ENCODE data around the gene IQSEC1. TPM values are rescaled to one million over a fixed set of nuclear protein-coding genes. Genes with fewer than 3 reads are reported as not detected.

Gene IQSEC1
- total RNA-seq, 1 donor from 2014 or later = 29.5 TPM

GRCh38 chr3:12871404-12871983, 201.7 kb downstream of the IQSEC1 start:
- Histone ChIP-seq H3K4me1 (ENCODE audit: insufficient read depth, low read length) (peaks cover 6% of the 10 kb centered on the region), H3K27me3 (ENCODE audit: insufficient read depth, low read length) (peaks cover 14% of the 10 kb centered on the region), H4K20me1 (ENCODE audit: insufficient read depth, low read length) (no peaks in the 10 kb centered on the region), H3K9ac (ENCODE audit: low read length) (no peak overlapping the region), H3K79me2 (ENCODE audit: insufficient read depth, low read length) (no peaks in the 10 kb centered on the region), H3K9me3 (ENCODE audit: insufficient read depth, low read depth, low read length) (no peaks in the 10 kb centered on the region), H2AFZ (ENCODE audit: low read depth, low read length) (no peak overlapping the region), H3K27ac (ENCODE audit: low read depth, low read length) (no peak overlapping the region), H3K36me3 (ENCODE audit: insufficient read depth, low read length) (no peaks in the 10 kb centered on the region), H3K4me2 (ENCODE audit: low read length) (no peak overlapping the region), H3K4me3 (ENCODE audit: insufficient read depth, low read depth, low read length) (no peak overlapping the region)
- peaks cover 3% of the 10 kb centered on the region for H3K9me3 Mint-ChIP-seq (ENCODE audit: unreplicated experiment)
- no peak for DNase-seq (ENCODE audit: low read depth)
- no peak for TF ChIP-seq CTCF (IDR thresholded peaks at IDR 0.05; ENCODE audit: insufficient read depth, low read depth, low read length)
- TF ChIP-seq EZH2 (IDR thresholded peaks at IDR 0.05; ENCODE audit: insufficient read depth, low read length) = no peak
- no peak for FAIRE-seq
- H3K27me3 Mint-ChIP-seq (ENCODE audit: low read depth, unreplicated experiment) = peaks cover 48% of the 10 kb centered on the region
- no peak overlapping the region for H3K4me3 Mint-ChIP-seq (ENCODE audit: unreplicated experiment)
- H3K36me3 Mint-ChIP-seq (ENCODE audit: low read depth, unreplicated experiment) = no peaks in the 10 kb centered on the region
- no peak overlapping the region for H3K27ac Mint-ChIP-seq (ENCODE audit: unreplicated experiment)
- H3K4me1 Mint-ChIP-seq (ENCODE audit: low read depth, unreplicated experiment) = peaks cover 6% of the 10 kb centered on the region

GRCh38 chr3:12870942-12871341, 202.3 kb downstream of the IQSEC1 start:
- Histone ChIP-seq H3K27me3 (ENCODE audit: insufficient read depth, low read length) (peaks cover 14% of the 10 kb centered on the region), H3K79me2 (ENCODE audit: insufficient read depth, low read length) (no peaks in the 10 kb centered on the region), H2AFZ (ENCODE audit: low read depth, low read length) (no peak overlapping the region), H3K4me3 (ENCODE audit: insufficient read depth, low read depth, low read length) (no peak overlapping the region), H3K9me3 (ENCODE audit: insufficient read depth, low read depth, low read length) (no peaks in the 10 kb centered on the region), H3K4me2 (ENCODE audit: low read length) (no peak overlapping the region), H3K9ac (ENCODE audit: low read length) (no peak overlapping the region), H3K27ac (ENCODE audit: low read depth, low read length) (no peak overlapping the region), H4K20me1 (ENCODE audit: insufficient read depth, low read length) (no peaks in the 10 kb centered on the region), H3K4me1 (ENCODE audit: insufficient read depth, low read length) (peaks cover 6% of the 10 kb centered on the region), H3K36me3 (ENCODE audit: insufficient read depth, low read length) (no peaks in the 10 kb centered on the region)
- H3K36me3 Mint-ChIP-seq (ENCODE audit: low read depth, unreplicated experiment) = no peaks in the 10 kb centered on the region
- H3K4me3 Mint-ChIP-seq (ENCODE audit: unreplicated experiment) = no peak overlapping the region
- H3K4me1 Mint-ChIP-seq (ENCODE audit: low read depth, unreplicated experiment) = peaks cover 6% of the 10 kb centered on the region
- DNase-seq (ENCODE audit: low read depth) = no peak
- peaks cover 3% of the 10 kb centered on the region for H3K9me3 Mint-ChIP-seq (ENCODE audit: unreplicated experiment)
- TF ChIP-seq CTCF (IDR thresholded peaks at IDR 0.05; ENCODE audit: insufficient read depth, low read depth, low read length) = no peak
- no peak for TF ChIP-seq EZH2 (IDR thresholded peaks at IDR 0.05; ENCODE audit: insufficient read depth, low read length)
- peaks cover 48% of the 10 kb centered on the region for H3K27me3 Mint-ChIP-seq (ENCODE audit: low read depth, unreplicated experiment)
- FAIRE-seq = no peak
- no peak overlapping the region for H3K27ac Mint-ChIP-seq (ENCODE audit: unreplicated experiment)

GRCh38 chr3:12869035-12869621, 204.1 kb downstream of the IQSEC1 start:
- no peak overlapping the region for H3K27ac ChIP-seq (ENCODE audit: low read depth, low read length)
- H3K4me3 ChIP-seq (ENCODE audit: insufficient read depth, low read depth, low read length) = no peak overlapping the region
- H3K4me1 ChIP-seq (ENCODE audit: insufficient read depth, low read length) = peaks cover 6% of the 10 kb centered on the region
- TF ChIP-seq EZH2 (IDR thresholded peaks at IDR 0.05; ENCODE audit: insufficient read depth, low read length) (no peak), CTCF (IDR thresholded peaks at IDR 0.05; ENCODE audit: insufficient read depth, low read depth, low read length) (no peak)
- peaks cover 37% of the 10 kb centered on the region for H3K27me3 Mint-ChIP-seq (ENCODE audit: low read depth, unreplicated experiment)
- H4K20me1 ChIP-seq (ENCODE audit: insufficient read depth, low read length) = no peaks in the 10 kb centered on the region
- no peak overlapping the region for H2AFZ ChIP-seq (ENCODE audit: low read depth, low read length)
- peaks cover 6% of the 10 kb centered on the region for H3K4me1 Mint-ChIP-seq (ENCODE audit: low read depth, unreplicated experiment)
- no peak overlapping the region for H3K9ac ChIP-seq (ENCODE audit: low read length)
- FAIRE-seq = no peak
- no peaks in the 10 kb centered on the region for H3K36me3 ChIP-seq (ENCODE audit: insufficient read depth, low read length)
- no peaks in the 10 kb centered on the region for H3K36me3 Mint-ChIP-seq (ENCODE audit: low read depth, unreplicated experiment)
- peaks cover 10% of the 10 kb centered on the region for H3K9me3 Mint-ChIP-seq (ENCODE audit: unreplicated experiment)
- DNase-seq (ENCODE audit: low read depth) = no peak
- H3K4me3 Mint-ChIP-seq (ENCODE audit: unreplicated experiment) = no peak overlapping the region
- H3K4me2 ChIP-seq (ENCODE audit: low read length) = peak overlapping the region; percentile 71
- H3K9me3 ChIP-seq (ENCODE audit: insufficient read depth, low read depth, low read length) = peaks cover 8% of the 10 kb centered on the region
- H3K79me2 ChIP-seq (ENCODE audit: insufficient read depth, low read length) = no peaks in the 10 kb centered on the region
- peaks cover 14% of the 10 kb centered on the region for H3K27me3 ChIP-seq (ENCODE audit: insufficient read depth, low read length)
- no peak overlapping the region for H3K27ac Mint-ChIP-seq (ENCODE audit: unreplicated experiment)
